ENCODE results near the gene SOCS1. TPM values are rescaled to one million over a fixed set of nuclear protein-coding genes. Genes with fewer than 3 reads are reported as not detected.

The SOCS1 gene
- total and polyA plus RNA-seq, 9 of the 15 experiments (the other 6 are each of a cell fraction or from before 2014, with no cell fraction given), result 0.04 to 7.5 (median 2.3) TPM

GRCh38 chr16:11205065-11205699 lies 50.8 kb downstream of the SOCS1 start:
- Histone ChIP-seq H3K4me2 (ENCODE audit: insufficient read depth, low read length) (no peak overlapping the region), H2AFZ (ENCODE audit: low read depth, low read length) (peak overlapping the region; percentile 14; the same call in 1 of the 2 replicates), H3K4me1 (replicated peaks in 1 of 2; ENCODE audit: control insufficient read depth in 2 of 2, insufficient read depth in 2 of 2, low read length in 2 of 2) (peaks cover 29 to 40% of the 10 kb centered on the region in 2 experiments), H3K9me3 (replicated peaks; ENCODE audit: control insufficient read depth, insufficient read depth, low read depth, low read length) (peaks cover 13% of the 10 kb centered on the region), H3K9ac (ENCODE audit: insufficient read depth in 1 of 2, low read depth in 2 of 2, low read length in 2 of 2) (no peak overlapping the region), H3K36me3 (ENCODE audit: control insufficient read depth, insufficient read depth, low read length) (no peaks in the 10 kb centered on the region), H3K27ac (ENCODE audit: extremely low read depth, low read depth, low read length) (no peak overlapping the region), H3K79me2 (ENCODE audit: control insufficient read depth, insufficient read depth, low read length) (no peaks in the 10 kb centered on the region), H3K9me1 (ENCODE audit: control insufficient read depth, insufficient read depth, low read length) (no peaks in the 10 kb centered on the region), H3K4me3 (no peak overlapping the region), H4K20me1 (replicated peaks; ENCODE audit: control insufficient read depth, insufficient read depth, low read length) (no peaks in the 10 kb centered on the region), H3K27me3 (ENCODE audit: control insufficient read depth in 2 of 2, insufficient read depth in 2 of 2, low read length in 2 of 2) (no peaks in the 10 kb centered on the region)
- WGBS (ENCODE audit: insufficient coverage, low coverage, missing lambda C conversion rate), result 77% methylated on average over 18 of the region's 19 CpGs
- no peak for ATAC-seq
- DNase-seq (ENCODE audit: extremely low read depth in 1 of 4, low spot score in 3 of 4), result no peak
- in situ Hi-C loops (cut with MboI) (no loop called here), intact Hi-C loops (cut with micrococcal nuclease) (loop anchor here (10.0 kb wide), 1 partner anchor 50 kb away; the partner anchor contains the start of gene SOCS1)
- BruUV-seq (replicated peaks), result no TSS peak
- FAIRE-seq, result no peak
- CTCF ChIA-PET (ENCODE audit: low intra/inter-chr PET ratio), result no interaction called here
- POLR2A ChIA-PET, result interaction anchor here (0.5 to 1.9 kb wide), 6 partner anchors 13 to 763 kb away, joined by 3 to 11 read pairs (median 4); partner anchors contain the start of gene SOCS1
- TF ChIP-seq CBX3 (IDR thresholded peaks at IDR 0.05; ENCODE audit: borderline replicate concordance in 1 of 2, low read length in 2 of 2) (peak in 1 of 2 experiments; percentile 22; a peak in 1 of 3 replicates), E2F1 (CRISPR knock-in tag; IDR thresholded peaks at IDR 0.05) (no peak), ADNP (tag; IDR thresholded peaks at IDR 0.05) (0 out of 2 replicates have a peak, but pooled peaks have one; percentile 32), JUNB (CRISPR knock-in tag; conservative IDR thresholded peaks at IDR 0.05) (no peak), ZNF165 (CRISPR knock-in tag; IDR thresholded peaks at IDR 0.05; ENCODE audit: borderline replicate concordance) (no peak), ZC3H8 (IDR thresholded peaks at IDR 0.05) (no peak), BCOR (IDR thresholded peaks at IDR 0.05) (peak; percentile 84), ZNF766 (CRISPR knock-in tag; conservative IDR thresholded peaks at IDR 0.05) (no peak), PTBP1 (IDR thresholded peaks at IDR 0.05; ENCODE audit: low read depth, low read length) (0 out of 2 replicates have a peak, but pooled peaks have one; percentile 67), FOXK2 (conservative IDR thresholded peaks at IDR 0.05 in 1 of 2, IDR thresholded peaks at IDR 0.05 in 1 of 2; ENCODE audit: low read depth in 2 of 2) (no peak), CBX1 (IDR thresholded peaks at IDR 0.05; ENCODE audit: low read depth) (0 out of 2 replicates have a peak, but pooled peaks have one; percentile 44), SMARCA5 (IDR thresholded peaks at IDR 0.05) (peak; percentile 41; the same call in 1 of the 2 replicates), ZBTB7A (IDR thresholded peaks at IDR 0.05; ENCODE audit: borderline replicate concordance, control insufficient read depth, low read depth, low read length) (no peak), PHF20 (IDR thresholded peaks at IDR 0.05; ENCODE audit: partially characterized antibody) (peak; percentile 48), KDM1A (IDR thresholded peaks at IDR 0.05) (peak; percentile 64 to 82; a peak in 3 of 4 replicates), RBM25 (IDR thresholded peaks at IDR 0.05; ENCODE audit: low read depth, low read length, severe bottlenecking) (peak; percentile 83), RCOR1 (IDR thresholded peaks at IDR 0.05; ENCODE audit: borderline replicate concordance in 1 of 2, low read depth in 2 of 2, low read length in 2 of 2) (0 out of 4 replicates have a peak, but pooled peaks of 1 of the 2 experiments have one; percentile 10), SMAD4 (CRISPR knock-in tag; conservative IDR thresholded peaks at IDR 0.05) (no peak)
- TF ChIP-seq, protein P1, sequence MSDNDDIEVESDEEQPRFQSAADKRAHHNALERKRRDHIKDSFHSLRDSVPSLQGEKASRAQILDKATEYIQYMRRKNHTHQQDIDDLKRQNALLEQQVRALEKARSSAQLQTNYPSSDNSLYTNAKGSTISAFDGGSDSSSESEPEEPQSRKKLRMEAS (CRISPR knock-in tag; IDR thresholded peaks at IDR 0.05), result peak; percentile 52
- TF ChIP-seq, protein P2, sequence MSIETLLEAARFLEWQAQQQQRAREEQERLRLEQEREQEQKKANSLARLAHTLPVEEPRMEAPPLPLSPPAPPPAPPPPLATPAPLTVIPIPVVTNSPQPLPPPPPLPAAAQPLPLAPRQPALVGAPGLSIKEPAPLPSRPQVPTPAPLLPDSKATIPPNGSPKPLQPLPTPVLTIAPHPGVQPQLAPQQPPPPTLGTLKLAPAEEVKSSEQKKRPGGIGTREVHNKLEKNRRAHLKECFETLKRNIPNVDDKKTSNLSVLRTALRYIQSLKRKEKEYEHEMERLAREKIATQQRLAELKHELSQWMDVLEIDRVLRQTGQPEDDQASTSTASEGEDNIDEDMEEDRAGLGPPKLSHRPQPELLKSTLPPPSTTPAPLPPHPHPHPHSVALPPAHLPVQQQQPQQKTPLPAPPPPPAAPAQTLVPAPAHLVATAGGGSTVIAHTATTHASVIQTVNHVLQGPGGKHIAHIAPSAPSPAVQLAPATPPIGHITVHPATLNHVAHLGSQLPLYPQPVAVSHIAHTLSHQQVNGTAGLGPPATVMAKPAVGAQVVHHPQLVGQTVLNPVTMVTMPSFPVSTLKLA (conservative IDR thresholded peaks at IDR 0.05), result no peak

All from K562 (cell line).